Stimulated activated naive CD4-positive, alpha-beta T cell (primary cell): Measurements from ENCODE around the gene PDZD2.

Experiments
- DNase-seq, 6 experiments: peaks; one replicate each; lab custom pipeline; 2025; lab: John Stamatoyannopoulos, UW

Gene PDZD2

GRCh38 chr5:32138839-32139493, 500.0 kb downstream of the PDZD2 start:
- DNase-seq, result no peak

DNA sequence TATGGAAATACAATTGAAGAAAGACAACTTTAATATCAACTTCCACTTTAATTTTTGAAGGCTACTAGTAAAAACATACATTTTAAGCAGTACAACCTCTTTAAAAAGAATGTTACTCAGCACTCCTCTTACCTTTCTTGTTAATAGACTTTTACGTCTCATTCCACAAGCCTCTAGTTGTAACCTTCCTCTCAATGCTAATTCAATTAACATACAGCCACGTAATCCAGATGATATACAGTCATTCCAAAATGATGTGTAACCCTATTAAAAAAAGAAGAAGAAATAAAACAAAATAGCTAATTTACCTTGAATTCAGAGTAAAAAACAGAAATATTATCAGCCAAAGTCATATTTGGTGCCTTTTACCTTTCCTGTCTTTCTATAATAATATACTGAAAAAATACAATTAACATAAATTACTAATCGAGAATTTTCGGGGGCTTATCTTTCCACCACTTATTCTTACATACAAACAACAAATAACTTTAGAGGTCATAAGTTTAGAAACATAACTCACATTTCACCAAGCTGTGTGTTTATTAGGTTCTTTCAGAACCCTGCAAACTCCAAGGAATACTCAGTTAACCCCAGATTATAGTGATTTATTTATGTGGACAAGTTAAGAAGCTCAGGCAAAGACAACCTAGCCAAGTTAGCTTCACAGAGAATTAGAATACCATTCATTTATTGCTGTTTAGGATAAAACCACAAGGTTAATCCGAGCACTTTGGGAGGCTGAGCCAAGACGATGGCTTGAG, 504.9 kb downstream of the PDZD2 start:
- no peak for DNase-seq

DNA sequence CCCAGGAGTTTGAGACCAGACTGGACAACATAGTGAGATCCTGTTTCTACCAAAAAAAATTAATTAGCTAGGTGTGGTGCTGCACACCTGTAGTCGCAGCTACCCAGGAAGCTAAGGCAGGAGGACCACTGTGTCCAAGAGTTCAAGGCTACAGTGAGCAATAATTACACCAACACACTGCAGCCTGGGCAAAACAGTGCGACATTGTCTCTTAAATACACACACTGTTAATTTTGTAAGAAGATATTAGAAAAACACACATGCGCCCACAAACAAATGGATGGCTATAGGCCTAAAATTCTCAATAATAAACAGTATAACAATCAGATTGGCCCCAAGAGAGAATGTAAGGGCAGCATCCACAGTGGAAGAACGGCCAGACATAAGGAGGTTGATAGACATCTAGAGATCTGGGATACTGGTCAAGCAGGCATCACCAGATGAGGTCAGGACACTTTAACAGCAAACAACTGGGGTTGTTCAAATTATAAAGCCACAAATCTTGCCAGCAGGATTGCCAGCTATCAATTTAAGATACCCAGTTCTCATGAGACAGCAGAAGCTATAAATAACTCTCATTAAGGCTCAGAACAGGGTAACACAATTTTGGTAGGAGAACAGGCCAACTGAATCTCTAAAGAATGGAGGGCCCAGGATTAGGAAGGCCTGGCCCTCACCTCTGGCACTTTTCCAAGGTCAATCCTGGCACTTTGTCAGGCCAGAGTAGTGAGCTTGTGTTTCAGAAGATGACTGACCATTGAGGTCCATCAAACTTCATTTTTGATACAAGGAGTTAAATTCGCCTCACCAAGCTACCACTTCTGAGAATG, 505.7 kb downstream of the PDZD2 start:
- DNase-seq, result no peak

DNA sequence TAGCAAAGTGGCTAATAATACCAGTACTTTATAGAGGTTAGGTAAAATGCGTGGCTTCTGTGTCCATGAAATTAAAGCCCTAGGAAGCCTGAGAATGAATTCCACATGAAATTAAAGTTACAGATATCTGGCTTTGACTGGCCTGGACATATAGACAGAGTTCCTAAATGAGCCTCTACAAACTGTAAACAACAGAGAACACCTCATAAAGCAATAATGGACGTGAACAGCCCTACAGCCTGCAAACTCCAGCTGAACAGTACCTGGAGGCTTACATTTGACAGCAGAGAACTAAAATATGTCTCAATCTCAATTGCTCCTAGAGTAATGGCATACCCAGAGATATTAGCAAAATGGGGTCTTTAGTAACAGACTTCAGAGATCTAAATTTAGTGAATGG, 506.4 kb downstream of the PDZD2 start:
- DNase-seq, result no peak

GRCh38 chr5:32147236-32147635, 508.3 kb downstream of the PDZD2 start:
- no peak for DNase-seq

DNA sequence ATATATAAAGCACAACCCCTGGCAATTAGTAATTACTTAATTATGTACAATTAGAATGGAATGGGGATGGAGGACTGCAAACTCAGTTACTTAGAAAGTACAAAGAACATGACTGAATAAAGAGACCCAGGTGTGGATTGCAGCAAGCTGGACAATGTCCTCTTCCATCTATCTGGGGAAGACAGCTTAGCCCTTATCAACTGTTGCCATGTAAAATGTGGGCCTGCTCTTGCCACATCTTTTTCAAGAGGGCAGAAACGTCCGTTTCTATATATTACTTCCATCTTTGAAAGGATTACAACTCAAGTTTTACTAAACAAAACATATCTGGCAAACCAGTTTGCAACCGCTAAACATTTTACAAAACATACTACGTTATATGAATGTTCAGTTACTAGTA, 509.0 kb downstream of the PDZD2 start:
- no peak for DNase-seq

- no peak for DNase-seq
Observed at GRCh38 chr5:32150366-32150765, 511.4 kb downstream of the PDZD2 start.

- DNase-seq, result no peak
Observed at GRCh38 chr5:32151198-32151597, 512.3 kb downstream of the PDZD2 start.

GRCh38 chr5:32153723-32154122, 514.8 kb downstream of the PDZD2 start:
- no peak for DNase-seq

GRCh38 chr5:32155211-32155610, 516.3 kb downstream of the PDZD2 start:
- no peak for DNase-seq

DNA sequence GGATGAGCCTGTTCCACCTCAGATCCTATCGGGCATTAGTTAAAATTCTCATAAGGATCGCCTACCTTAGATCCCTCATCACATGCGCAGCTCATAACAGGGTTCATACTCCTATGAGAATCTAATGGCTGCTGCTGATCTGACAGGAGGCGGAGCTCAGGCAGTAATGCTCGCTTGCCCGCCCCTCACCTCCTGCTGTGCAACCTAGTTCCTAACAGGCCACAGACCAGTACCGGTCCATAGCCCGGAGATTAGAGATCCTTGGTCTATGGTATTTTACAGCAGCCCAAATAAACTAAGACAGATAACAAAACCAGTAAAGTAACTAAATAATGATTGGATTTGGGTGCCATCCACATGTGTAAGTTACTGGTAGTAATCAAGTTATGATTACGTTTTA, 517.7 kb downstream of the PDZD2 start:
- DNase-seq, result no peak

GRCh38 chr5:32157078-32157477, 518.1 kb downstream of the PDZD2 start:
- DNase-seq, result no peak

DNA sequence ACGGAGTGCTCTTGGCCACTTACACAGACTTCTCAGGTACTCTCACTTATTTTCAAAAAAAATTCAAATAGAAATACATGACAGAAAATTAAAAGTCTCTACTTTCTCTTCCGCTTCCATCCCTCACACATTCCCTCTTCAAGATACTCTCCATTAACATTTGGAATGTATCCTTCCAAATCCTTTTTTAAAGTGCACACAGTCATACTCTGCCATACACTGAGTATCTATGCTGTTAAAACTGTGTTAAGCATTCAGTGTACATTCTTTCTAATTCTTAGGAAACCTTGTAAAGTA, 519.7 kb downstream of the PDZD2 start:
- no peak for DNase-seq

DNA sequence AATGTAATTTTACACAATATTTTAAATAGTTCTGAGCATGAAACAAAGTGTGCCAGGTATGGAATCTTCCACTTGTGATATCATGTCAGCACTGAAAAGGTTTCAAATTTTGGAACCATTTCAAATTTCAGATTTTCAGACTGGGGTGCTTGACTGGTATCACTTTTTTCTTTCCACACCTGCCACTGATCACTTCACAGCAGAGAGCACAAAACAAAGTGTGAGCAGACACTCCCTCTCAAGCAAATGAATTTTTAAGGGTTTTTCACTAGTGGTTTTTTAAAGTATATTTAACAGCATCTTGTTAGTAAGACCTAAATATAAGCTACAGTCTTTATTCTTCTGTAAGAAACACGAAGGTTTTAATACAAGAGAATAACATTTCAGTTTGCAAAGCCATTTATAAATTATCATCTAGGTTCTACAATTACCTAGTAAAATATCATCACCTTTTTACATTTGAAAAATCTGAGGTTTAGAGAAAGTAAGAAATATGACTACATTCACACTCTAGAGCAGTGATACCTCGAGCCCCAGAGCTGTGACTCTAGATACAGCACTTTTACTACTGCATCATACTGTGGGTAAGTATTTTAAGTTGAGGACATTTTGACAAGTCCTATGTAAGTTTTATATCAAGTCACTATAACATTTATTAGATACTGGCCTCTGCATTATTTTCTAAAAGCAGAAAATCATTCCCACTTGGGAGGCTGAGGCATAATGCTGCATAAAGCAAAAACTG, 520.6 kb downstream of the PDZD2 start:
- no peak for DNase-seq

GRCh38 chr5:32160228-32160627, 521.3 kb downstream of the PDZD2 start:
- DNase-seq, result no peak
